GM19395 (cell line): Measurements from ENCODE around the gene RAB6A.

Source experiments
- ATAC-seq: cut with Tn5 transposase; IDR thresholded peaks from one replicate; pipeline ENCODE4 v1.9.1; 2021; ENCODE audit warnings: mild to moderate bottlenecking, moderate library complexity; ENCODE audit not compliant: unreplicated experiment

The RAB6A gene

DNA sequence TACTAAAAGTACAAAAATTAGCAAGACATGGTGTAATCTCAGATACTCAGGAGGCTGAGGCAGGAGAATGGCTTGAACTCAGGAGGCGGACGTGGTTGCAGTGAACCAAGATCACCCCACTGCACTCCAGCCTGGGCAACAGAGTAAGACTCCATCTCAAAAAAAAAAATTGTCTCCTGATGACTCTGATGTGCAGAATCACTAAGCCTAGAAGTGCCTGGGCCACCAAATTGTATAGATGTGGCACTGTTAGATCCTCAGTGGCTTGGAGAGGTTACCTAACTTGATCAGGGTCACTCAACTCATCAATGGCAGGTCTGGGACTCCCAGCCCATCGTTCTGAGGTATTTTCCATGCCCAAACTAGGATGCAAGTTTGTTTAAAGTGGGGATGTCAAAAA lies 103.9 kb downstream of the RAB6A start:
- no peak for ATAC-seq

GRCh38 chr11:73655686-73656085 lies 105.2 kb downstream of the RAB6A start:
- no peak for ATAC-seq

DNA sequence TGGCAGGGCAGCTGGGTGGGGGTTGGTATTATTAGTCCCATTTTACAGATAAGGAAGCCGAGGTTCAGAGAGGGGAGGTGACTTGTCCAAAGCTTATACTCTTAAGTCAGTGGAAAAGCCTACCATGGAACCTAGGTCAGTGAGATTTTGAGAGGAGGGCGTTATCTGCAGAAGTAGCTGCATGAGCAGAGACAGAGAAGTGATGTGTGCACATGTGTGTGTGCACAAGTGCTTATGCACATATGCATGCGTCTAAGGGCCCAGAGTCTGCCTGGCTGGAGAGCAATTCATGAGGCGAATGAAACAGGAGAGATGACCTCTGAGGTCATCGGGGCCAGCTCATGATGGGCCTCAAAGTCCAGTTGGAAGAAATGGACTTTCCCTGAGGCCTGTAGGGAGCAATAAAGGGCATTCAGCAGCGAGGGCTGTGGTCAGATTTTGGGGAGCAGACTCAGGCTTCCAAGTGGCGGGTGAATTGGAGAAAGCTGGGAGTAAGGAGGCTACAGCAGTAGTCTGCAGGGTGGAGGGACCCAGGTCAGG lies 106.3 kb downstream of the RAB6A start:
- ATAC-seq = no peak

DNA sequence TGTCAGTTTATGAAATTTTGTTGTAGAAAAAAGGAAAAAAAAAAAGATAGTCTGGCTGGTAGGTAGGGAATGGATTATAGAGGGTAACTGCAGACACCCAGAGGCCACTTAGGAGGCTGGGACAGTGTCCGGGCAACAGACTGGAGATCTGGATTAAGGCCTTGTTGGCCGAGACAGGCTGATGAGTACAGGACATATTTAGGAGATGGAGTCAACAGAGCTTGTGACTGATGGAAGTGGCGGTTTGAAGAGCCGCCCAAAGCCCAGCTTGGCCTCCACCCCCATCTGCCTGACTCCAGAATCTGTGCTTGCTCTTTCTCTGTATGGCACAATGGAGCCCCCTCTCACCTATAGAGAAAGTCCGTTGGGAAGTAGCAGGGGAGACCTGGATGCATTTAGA lies 106.9 kb downstream of the RAB6A start:
- no peak for ATAC-seq

- no peak for ATAC-seq
Observed at GRCh38 chr11:73652856-73653559, 107.9 kb downstream of the RAB6A start.

GRCh38 chr11:73652046-73652730 lies 108.7 kb downstream of the RAB6A start:
- no peak for ATAC-seq

- ATAC-seq = no peak
Observed at GRCh38 chr11:73651661-73652045, 109.2 kb downstream of the RAB6A start.

GRCh38 chr11:73651252-73651651 lies 109.6 kb downstream of the RAB6A start:
- ATAC-seq = no peak

DNA sequence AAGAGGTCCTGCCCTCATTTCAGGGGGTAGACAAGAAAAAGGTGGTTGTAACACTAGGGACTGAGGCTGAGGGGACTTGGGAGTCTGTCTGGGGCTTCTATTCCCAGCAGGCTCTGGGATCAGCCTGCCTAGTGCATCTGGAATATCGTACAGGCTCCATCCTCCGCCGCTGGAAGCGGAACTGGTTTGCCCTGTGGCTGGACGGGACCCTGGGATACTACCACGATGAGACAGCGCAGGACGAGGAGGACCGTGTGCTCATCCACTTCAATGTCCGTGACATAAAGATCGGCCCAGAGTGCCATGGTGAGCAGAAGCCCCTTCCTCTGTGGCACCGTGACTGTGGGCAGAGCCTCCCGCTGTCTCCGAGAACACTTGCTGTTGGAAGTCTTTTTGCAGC lies 110.5 kb downstream of the RAB6A start:
- ATAC-seq = no peak

GRCh38 chr11:73649206-73649605 lies 111.7 kb downstream of the RAB6A start:
- no peak for ATAC-seq

DNA sequence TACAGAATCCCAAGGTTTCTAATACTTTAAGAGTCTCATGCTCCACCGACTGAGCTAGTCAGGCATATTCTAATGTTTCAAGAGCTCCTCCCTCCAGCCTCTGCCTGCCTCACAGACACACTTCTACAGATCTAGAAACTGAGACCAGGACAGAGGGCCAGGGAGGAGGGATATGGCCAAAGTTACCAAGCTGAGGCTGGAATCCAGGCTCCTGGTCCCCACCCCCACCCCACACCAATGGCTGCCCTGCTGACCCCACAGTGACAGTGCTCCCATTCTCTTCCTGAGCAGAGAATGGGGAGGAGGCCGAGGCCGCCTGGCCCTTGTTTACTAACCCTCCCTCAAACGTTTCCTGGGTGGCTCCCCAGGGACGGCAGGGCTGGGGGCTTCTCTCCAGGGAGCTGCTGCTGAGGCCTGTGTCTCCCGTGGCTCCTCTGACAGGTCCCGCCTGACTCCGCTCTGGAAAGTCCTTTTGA lies 112.3 kb downstream of the RAB6A start:
- ATAC-seq = no peak

DNA sequence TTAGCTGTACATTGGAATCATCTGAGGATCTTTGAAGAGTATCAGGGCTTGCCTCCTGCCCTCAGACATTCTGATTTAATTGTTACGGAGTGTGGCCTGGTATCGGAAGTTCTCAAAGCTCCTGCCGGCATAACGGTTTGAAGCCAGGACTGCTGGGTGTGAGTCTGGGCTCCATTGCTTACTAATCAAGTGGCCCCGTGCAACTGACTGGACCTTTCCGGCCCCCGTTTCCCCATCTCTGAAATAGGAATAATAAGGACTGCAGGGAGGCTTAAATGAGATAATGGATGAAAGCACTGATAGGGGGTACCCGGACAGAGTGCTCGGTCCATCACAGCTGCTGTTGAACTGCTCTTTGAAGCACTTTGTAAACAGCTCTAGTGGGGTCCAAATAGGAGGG lies 112.8 kb downstream of the RAB6A start:
- no peak for ATAC-seq

- peak; percentile 67 for ATAC-seq
Observed at GRCh38 chr11:73647459-73648100, 113.3 kb downstream of the RAB6A start.

DNA sequence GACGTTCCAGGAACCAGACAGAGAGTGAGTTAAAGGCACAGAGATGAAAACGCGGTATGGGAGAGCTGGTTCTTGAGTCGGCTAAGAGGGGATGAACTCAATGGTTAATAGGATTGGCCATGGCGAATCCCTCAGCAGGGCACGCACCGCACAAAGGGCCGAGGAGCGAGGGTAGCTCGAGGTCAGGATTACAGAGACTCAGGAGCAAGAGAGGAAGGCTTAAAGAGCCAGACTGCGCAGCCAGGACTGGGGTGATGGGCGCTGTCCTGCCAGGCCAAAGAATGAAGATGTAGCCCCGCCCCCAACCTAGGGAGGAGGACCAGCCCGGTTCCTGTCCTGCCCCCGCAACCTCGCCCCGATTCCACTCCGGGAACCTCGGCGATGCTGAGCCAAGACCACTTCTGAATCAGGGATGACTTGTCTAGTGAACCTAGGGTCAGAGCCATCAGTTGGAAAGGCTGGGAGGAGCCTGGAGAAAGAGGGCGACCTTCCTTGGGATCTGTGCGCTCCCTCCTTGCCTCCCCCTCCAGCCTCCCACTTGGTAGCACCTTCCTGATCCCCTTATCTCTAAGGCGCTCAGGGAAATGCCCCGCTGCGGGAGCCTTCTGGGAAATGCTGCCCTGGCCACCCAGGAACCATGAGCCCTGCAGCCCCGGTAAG lies 114.8 kb downstream of the RAB6A start, which contains the start of gene PLEKHB1:
Gene PLEKHB1 (plus strand): TSS at position 610 of the 660 bp plus-strand sequence. CDS start 28 bp downstream, at position 638.
- no peak for ATAC-seq

DNA sequence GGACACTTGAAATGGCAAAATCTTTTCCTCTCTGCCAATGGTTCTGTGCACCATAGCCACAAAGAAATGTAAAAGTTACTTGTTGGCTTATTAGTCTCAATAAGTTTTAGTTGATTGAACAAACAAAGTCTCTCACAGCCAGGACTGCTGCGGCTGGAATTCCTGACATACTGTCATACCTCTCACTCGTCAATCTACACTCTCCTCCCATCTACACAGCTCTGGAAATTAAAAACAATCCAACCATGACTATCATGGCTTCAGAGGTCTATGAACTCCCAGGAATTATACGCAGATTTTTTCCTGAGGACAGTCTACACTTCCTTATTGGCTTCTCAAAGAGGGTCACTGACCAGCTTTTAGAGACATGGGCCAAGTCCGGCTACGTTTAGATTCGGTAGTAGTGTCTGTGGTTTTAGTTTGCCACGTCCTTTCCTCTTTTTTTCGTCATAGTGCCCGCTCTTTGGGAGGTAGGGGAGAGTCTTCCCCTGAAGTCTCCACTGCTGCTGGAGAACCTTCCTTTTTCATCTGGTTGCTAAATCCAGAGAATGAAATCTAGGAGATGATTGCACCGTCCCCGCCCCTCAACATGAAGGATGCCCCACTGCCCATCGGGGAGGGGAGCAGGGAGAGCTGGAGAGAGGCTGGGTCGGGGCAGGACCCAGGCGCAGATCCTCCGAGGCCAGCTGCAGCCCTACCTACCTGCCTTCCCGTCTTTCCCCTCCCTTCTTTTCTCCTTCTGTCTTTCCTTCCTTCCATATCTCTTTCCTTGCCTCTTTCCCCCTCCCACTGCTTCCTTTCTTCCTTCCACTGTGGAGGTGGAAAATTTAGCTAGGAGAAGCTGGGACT lies 115.5 kb downstream of the RAB6A start:
- ATAC-seq = no peak

GRCh38 chr11:73641668-73642067 lies 119.2 kb downstream of the RAB6A start:
- no peak for ATAC-seq

- no peak for ATAC-seq
Observed at GRCh38 chr11:73640592-73640991, 120.3 kb downstream of the RAB6A start.

GRCh38 chr11:73637012-73637411 lies 123.9 kb downstream of the RAB6A start:
- no peak for ATAC-seq

DNA sequence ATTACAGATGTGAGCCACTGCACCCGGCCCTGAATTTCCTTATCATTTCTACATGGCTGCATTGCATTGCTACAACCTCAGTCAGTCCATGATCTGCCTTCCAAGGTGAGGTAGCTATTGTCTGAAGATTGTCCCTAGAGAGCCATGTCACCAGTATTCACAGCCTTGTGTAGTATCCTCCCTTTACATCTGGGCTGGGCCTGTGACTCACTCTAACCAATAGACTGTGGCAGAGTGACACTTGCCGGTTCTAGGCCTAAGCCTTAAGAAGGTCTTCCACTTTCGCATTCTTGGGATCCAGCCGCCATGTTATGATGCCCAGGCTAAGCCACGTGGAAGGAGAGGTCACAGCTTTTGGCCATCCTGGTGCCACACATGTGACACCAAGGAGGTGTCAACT lies 124.6 kb downstream of the RAB6A start:
- no peak for ATAC-seq

- no peak for ATAC-seq
Observed at GRCh38 chr11:73635721-73636120, 125.2 kb downstream of the RAB6A start.
